Measurements from ENCODE around the gene CUL9. TPM values are rescaled to one million over a fixed set of nuclear protein-coding genes. Genes with fewer than 3 reads are reported as not detected.

The CUL9 gene
- total and polyA plus RNA-seq, 11 donors: 6.5 to 22.3 (median 12.5) TPM

GRCh38 chr6:43205849-43206248, 23.9 kb downstream of the CUL9 start:
- Histone ChIP-seq H3K27me3 (no peaks in the 10 kb centered on the region), H3K27ac (no peak overlapping the region), H3K36me3 (peaks cover 0 to 49% (median 28%) of the 10 kb centered on the region in 9 donors), H3K9me3 (no peaks in the 10 kb centered on the region), H3K4me3 (no peak overlapping the region), H3K4me1 (no peaks in the 10 kb centered on the region)
- DNase-seq (peak in 1 of 5 donors; percentile 32), ATAC-seq (no peak)
- 93 to 96% (median 95%) methylated on average over 10 of the region's 10 CpGs for WGBS, 4 donors
- TF ChIP-seq CTCF (IDR thresholded peaks at IDR 0.05) (no peak), POLR2A (IDR thresholded peaks at IDR 0.05) (no peak)
- intact Hi-C loops (cut with DNase I): no loop called here

DNA sequence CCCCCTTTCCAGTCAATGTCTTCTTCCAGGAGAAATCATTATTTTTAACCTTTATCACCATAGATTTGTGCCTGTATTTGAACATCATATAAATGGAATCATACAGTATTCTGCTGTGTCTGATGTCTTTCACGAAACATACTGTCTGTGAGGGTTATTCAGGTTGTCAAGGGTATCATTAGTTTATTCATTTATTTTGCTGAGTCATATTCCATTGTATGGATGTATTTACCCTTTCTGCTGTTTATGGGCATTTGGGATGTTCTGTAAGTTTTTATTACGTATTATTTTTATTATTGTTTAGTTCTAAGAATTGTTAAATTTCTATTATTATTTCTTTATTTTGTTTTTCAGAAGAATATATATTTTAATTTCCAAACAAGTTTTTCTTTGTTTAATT, 25.3 kb downstream of the CUL9 start:
- no peaks in the 10 kb centered on the region for H3K9me3 ChIP-seq
- TF ChIP-seq CTCF (IDR thresholded peaks at IDR 0.05) (no peak), POLR2A (IDR thresholded peaks at IDR 0.05) (no peak)
- H3K27me3 ChIP-seq: no peaks in the 10 kb centered on the region
- H3K27ac ChIP-seq: no peak overlapping the region
- DNase-seq: no peak
- WGBS, 4 donors: 92 to 97% (median 95%) methylated on average over 2 of the region's 2 CpGs
- no peak overlapping the region for H3K4me3 ChIP-seq
- no peak for ATAC-seq
- no peaks in the 10 kb centered on the region for H3K4me1 ChIP-seq
- peaks cover 0 to 46% (median 25%) of the 10 kb centered on the region in 9 donors for H3K36me3 ChIP-seq
- intact Hi-C loops (cut with DNase I): no loop called here

GRCh38 chr6:43211955-43212354, 30.0 kb downstream of the CUL9 start:
- DNase-seq (no peak), ATAC-seq (no peak)
- Histone ChIP-seq H3K4me3 (no peak overlapping the region), H3K4me1 (no peaks in the 10 kb centered on the region), H3K27me3 (no peaks in the 10 kb centered on the region), H3K27ac (no peak overlapping the region), H3K36me3 (peaks cover 0 to 53% (median 41%) of the 10 kb centered on the region in 9 donors), H3K9me3 (no peaks in the 10 kb centered on the region)
- WGBS, 4 donors: 81 to 88% (median 86%) methylated on average over 1 of the region's 1 CpG
- intact Hi-C loops (cut with DNase I): no loop called here
- TF ChIP-seq POLR2A (IDR thresholded peaks at IDR 0.05): no peak
- no peak for TF ChIP-seq CTCF (IDR thresholded peaks at IDR 0.05)

GRCh38 chr6:43213431-43213830, 31.4 kb downstream of the CUL9 start:
- no peak for ATAC-seq
- Histone ChIP-seq H3K27me3 (no peaks in the 10 kb centered on the region), H3K27ac (no peak overlapping the region), H3K36me3 (peaks cover 0 to 56% (median 44%) of the 10 kb centered on the region in 9 donors), H3K4me3 (no peak overlapping the region), H3K9me3 (no peaks in the 10 kb centered on the region), H3K4me1 (peaks cover 0 to 4% (median 0%) of the 10 kb centered on the region in 12 donors)
- intact Hi-C loops (cut with DNase I): no loop called here
- no peak for DNase-seq
- no peak for TF ChIP-seq CTCF (IDR thresholded peaks at IDR 0.05)
- TF ChIP-seq POLR2A (IDR thresholded peaks at IDR 0.05): no peak
- whole genome bisulfite sequencing, 4 donors: 83 to 92% (median 89%) methylated on average over 9 to 11 of the region's 11 CpGs
